ENCODE data around the gene TTYH1. TPM values are rescaled to one million over a fixed set of nuclear protein-coding genes. Genes with fewer than 3 reads are reported as not detected.

TTYH1 gene
- total and polyA plus RNA-seq, 4 donors: 0.05 to 0.46 (median 0.18) TPM; not detected in 1

- peak; percentile 61 to 80 (median 75) for DNase-seq
- Histone ChIP-seq H3K36me3 (ENCODE audit: control insufficient read depth in 4 of 4, insufficient read depth in 4 of 4, low read length in 4 of 4) (no peaks in the 10 kb centered on the region), H3K27ac (ENCODE audit: low read depth in 1 of 2, low read length in 1 of 2) (no peak overlapping the region), H3K4me3 (no peak overlapping the region), H3K27me3 (ENCODE audit: control insufficient read depth in 3 of 3, insufficient read depth in 3 of 3, low read length in 2 of 3) (peaks cover 5 to 11% (median 6%) of the 10 kb centered on the region in 3 donors), H3K4me1 (ENCODE audit: control insufficient read depth in 5 of 5, insufficient read depth in 5 of 5, low read length in 5 of 5) (peaks cover 0 to 4% (median 0%) of the 10 kb centered on the region in 5 donors), H3K9ac (ENCODE audit: insufficient read depth in 1 of 2, low read length in 2 of 2) (no peak overlapping the region), H3K9me3 (ENCODE audit: control insufficient read depth in 4 of 4, insufficient read depth in 3 of 4, low read length in 3 of 4) (no peaks in the 10 kb centered on the region)
- TF ChIP-seq CTCF (IDR thresholded peaks at IDR 0.05; ENCODE audit: control extremely low read depth, extremely low read depth): peak; percentile 59
- ATAC-seq (ENCODE audit: insufficient read depth, low FRiP score): no peak
- 24 to 35% methylated on average over 7 of the region's 7 CpGs for WGBS, 2 donors
Measured at GRCh38 chr19:54390942-54391577, 24.2 kb upstream of the TTYH1 start.

- Histone ChIP-seq H3K9me3 (ENCODE audit: control insufficient read depth in 4 of 4, insufficient read depth in 3 of 4, low read length in 3 of 4) (peaks cover 0 to under 1% (median 0%) of the 10 kb centered on the region in 4 donors), H3K4me3 (no peak overlapping the region), H3K9ac (ENCODE audit: insufficient read depth in 1 of 2, low read length in 2 of 2) (no peak overlapping the region), H3K27me3 (ENCODE audit: control insufficient read depth in 3 of 3, insufficient read depth in 3 of 3, low read length in 2 of 3) (peaks cover 5 to 11% (median 6%) of the 10 kb centered on the region in 3 donors), H3K4me1 (ENCODE audit: control insufficient read depth in 5 of 5, insufficient read depth in 5 of 5, low read length in 5 of 5) (peaks cover 0 to 4% (median 0%) of the 10 kb centered on the region in 5 donors), H3K36me3 (ENCODE audit: control insufficient read depth in 4 of 4, insufficient read depth in 4 of 4, low read length in 4 of 4) (no peaks in the 10 kb centered on the region), H3K27ac (ENCODE audit: low read depth in 1 of 2, low read length in 1 of 2) (no peak overlapping the region)
- ATAC-seq (ENCODE audit: insufficient read depth, low FRiP score) (no peak), DNase-seq (no peak)
- WGBS, 2 donors: 39 to 68% methylated on average over 4 of the region's 4 CpGs
- TF ChIP-seq CTCF (IDR thresholded peaks at IDR 0.05; ENCODE audit: control extremely low read depth, extremely low read depth): no peak
Measured at GRCh38 chr19:54391589-54392061, 23.6 kb upstream of the TTYH1 start.

- Histone ChIP-seq H3K36me3 (ENCODE audit: control insufficient read depth in 4 of 4, insufficient read depth in 4 of 4, low read length in 4 of 4) (no peaks in the 10 kb centered on the region), H3K4me3 (no peak overlapping the region), H3K9ac (ENCODE audit: insufficient read depth in 1 of 2, low read length in 2 of 2) (no peak overlapping the region), H3K27ac (ENCODE audit: low read depth in 1 of 2, low read length in 1 of 2) (no peak overlapping the region), H3K27me3 (ENCODE audit: control insufficient read depth in 3 of 3, insufficient read depth in 3 of 3, low read length in 2 of 3) (peaks cover 5 to 11% (median 6%) of the 10 kb centered on the region in 3 donors), H3K9me3 (ENCODE audit: control insufficient read depth in 4 of 4, insufficient read depth in 3 of 4, low read length in 3 of 4) (peaks cover 0 to 3% (median 0%) of the 10 kb centered on the region in 4 donors), H3K4me1 (ENCODE audit: control insufficient read depth in 5 of 5, insufficient read depth in 5 of 5, low read length in 5 of 5) (peaks cover 0 to 4% (median 0%) of the 10 kb centered on the region in 5 donors)
- WGBS, 2 donors: 85 to 89% methylated on average over 5 of the region's 5 CpGs
- no peak for DNase-seq
- ATAC-seq (ENCODE audit: insufficient read depth, low FRiP score): no peak
- TF ChIP-seq CTCF (IDR thresholded peaks at IDR 0.05; ENCODE audit: control extremely low read depth, extremely low read depth): no peak
Measured at GRCh38 chr19:54392105-54392504, 23.2 kb upstream of the TTYH1 start.

Measured in lung (tissue), 12 donors.